Measurements from ENCODE around the gene SETD1B.

SETD1B gene

DNA sequence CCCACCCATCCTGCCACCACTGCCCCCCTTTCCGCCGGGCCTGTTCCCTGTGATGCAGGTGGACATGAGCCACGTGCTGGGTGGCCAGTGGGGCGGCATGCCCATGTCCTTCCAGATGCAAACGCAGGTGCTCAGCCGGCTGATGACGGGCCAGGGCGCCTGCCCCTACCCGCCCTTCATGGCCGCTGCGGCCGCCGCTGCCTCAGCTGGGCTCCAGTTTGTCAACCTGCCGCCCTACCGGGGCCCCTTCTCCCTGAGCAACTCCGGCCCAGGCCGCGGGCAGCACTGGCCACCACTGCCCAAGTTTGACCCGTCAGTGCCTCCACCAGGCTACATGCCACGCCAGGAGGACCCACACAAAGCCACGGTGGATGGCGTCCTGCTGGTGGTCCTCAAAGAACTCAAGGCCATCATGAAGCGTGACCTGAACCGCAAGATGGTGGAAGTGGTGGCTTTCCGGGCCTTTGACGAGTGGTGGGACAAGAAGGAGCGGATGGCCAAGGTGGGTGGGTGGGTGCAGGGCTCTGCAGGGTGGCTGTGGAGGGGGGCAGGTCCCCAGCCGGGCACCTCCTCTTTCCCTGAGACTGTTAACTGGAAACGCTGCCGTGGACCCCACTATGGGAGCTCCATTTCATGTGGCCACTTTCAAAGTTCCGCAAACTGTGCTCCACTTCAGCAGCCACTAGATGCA lies 10.8 kb downstream of the SETD1B start:
- DNase-seq = no peak
- intact Hi-C loops (cut with DNase I) = loop anchor here (5.0 kb wide), 1 partner anchor 73 kb away; the partner anchor contains the start of gene PSMD9

DNA sequence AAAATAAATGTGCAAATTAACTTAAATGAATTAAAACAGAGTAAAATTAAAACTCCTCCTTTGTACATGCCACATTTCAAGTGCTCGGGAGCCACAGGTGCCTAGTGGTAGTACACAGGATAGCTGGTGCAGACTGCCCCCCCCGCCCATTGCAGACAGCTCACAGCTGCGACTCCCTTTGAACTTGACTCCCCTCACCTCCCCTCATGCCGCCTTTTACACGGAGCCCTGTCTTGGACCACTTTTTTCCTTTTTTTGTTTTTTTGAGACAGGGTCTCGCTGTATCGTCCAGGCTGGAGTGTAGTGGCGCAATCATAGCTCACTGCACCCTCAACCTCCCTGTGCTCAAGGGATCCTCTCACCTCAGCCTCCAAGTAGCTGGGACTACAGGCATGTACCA lies 11.5 kb downstream of the SETD1B start:
- DNase-seq = no peak
- intact Hi-C loops (cut with DNase I) = no loop called here

DNA sequence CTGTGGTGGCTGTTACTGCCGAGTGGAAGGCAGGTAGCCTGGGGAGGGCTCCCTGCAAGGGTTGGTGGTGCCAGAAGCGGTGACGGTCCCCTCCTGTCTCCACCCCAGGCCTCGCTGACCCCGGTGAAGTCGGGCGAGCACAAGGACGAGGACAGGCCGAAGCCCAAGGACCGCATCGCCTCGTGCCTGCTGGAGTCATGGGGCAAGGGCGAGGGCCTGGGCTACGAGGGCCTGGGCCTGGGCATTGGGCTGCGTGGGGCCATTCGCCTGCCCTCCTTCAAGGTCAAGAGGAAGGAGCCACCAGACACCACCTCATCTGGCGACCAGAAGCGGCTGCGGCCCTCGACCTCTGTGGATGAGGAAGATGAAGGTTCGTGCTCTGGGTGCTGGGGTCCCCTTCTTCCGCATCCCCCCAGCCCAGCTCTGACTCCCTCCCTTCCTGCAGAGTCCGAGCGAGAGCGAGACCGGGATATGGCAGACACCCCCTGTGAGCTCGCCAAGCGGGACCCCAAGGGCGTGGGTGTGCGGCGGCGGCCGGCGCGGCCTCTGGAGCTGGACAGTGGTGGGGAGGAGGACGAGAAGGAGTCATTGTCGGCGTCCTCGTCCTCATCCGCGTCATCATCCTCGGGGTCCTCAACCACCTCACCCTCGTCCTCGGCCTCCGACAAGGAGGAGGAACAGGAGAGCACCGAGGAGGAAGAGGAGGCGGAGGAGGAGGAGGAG lies 13.3 kb downstream of the SETD1B start:
- intact Hi-C loops (cut with DNase I) = no loop called here
- no peak for DNase-seq

DNA sequence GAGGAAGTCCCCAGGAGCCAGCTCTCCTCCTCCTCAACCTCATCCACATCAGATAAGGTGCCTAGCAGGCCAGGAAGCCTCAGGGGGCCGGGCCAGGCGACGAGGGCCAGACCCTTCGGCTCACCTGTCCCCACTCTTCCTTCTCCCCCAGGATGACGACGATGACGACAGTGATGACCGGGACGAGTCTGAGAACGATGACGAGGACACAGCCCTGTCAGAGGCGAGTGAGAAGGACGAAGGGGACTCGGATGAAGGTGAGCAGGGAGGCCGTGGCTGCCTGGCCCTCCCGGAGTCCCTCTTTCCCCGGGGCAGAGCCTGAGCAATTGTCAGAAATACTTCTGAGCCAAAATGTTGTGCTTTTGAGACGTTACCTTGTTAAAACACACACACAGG lies 13.8 kb downstream of the SETD1B start:
- DNase-seq = no peak
- intact Hi-C loops (cut with DNase I) = no loop called here

DNA sequence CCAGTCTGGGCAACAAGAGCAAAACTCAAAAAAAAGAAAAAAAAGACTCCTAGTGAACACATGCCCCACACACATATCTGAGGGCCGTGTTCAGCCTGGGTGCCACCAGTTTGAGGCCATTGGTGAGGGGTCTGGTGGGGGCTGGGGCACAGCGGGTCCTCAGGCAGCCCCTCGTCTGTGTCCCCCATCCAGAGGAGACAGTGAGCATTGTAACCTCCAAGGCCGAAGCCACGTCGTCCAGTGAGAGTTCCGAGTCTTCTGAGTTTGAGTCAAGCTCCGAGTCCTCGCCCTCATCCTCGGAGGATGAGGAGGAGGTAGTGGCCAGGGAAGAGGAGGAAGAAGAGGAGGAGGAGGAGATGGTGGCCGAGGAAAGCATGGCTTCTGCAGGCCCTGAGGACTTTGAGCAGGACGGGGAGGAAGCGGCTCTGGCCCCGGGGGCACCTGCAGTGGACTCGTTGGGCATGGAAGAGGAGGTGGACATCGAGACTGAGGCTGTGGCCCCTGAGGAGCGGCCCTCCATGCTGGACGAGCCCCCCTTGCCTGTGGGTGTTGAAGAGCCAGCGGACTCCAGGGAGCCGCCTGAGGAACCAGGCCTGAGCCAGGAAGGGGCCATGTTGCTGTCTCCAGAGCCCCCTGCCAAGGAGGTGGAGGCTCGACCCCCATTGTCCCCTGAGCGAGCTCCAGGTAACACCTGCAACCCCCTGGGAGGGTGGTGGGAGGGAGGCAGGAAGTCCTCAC lies 15.6 kb downstream of the SETD1B start:
- DNase-seq = no peak
- intact Hi-C loops (cut with DNase I) = no loop called here

DNA sequence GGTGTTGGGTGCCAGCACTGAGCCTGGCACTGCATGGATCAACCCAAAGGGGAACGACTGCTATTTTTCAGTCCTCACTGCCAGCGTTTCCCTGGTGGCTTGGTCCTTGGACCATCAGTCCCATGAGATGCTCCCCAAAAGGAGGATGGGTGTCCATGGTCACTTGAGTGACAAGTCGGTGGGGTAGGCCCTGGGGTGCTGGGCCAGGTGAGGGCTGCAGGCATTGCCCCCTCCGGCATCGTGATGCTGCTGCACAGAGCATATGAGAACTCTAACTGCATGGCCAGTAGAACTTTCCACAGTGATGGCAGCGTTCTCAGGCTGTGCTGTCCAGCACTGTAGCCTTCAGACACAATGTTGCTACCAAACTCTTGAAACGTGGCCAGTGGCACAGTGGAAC lies 16.2 kb downstream of the SETD1B start:
- no peak for DNase-seq
- intact Hi-C loops (cut with DNase I) = no loop called here

DNA sequence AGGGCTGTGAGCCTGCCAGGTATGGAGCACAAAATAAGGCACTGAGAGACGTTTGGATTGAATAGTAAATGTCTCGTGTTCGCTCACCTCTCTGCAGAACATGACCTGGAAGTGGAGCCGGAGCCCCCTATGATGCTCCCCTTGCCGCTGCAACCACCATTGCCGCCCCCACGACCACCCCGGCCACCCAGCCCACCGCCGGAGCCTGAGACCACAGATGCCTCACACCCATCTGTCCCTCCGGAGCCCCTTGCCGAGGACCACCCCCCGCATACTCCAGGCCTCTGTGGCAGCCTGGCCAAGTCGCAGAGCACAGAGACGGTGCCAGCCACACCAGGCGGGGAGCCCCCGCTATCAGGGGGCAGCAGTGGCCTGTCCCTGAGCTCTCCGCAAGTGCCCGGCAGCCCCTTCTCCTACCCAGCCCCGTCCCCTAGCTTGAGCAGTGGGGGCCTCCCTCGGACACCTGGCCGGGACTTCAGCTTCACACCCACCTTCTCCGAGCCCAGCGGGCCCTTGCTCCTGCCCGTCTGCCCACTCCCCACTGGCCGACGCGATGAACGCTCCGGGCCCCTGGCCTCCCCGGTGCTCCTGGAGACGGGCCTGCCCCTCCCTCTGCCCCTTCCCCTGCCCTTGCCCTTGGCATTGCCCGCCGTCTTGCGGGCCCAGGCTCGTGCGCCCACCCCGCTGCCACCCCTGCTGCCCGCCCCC lies 18.7 kb downstream of the SETD1B start:
- DNase-seq = no peak
- intact Hi-C loops (cut with DNase I) = no loop called here

DNA sequence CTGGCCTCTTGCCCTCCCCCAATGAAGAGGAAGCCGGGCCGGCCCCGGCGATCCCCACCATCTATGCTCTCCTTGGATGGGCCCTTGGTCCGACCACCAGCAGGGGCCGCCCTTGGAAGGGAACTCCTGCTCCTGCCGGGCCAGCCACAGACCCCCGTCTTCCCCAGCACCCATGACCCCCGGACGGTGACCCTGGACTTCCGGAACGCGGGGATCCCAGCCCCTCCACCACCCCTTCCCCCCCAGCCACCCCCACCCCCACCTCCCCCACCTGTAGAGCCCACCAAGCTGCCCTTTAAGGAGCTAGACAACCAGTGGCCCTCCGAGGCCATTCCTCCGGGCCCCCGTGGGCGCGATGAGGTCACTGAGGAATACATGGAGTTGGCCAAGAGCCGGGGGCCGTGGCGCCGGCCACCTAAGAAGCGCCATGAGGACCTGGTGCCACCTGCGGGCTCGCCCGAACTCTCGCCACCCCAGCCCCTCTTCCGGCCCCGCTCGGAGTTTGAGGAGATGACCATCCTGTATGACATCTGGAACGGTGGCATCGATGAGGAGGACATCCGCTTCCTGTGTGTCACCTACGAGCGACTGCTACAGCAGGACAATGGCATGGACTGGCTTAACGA lies 19.4 kb downstream of the SETD1B start:
- no peak for DNase-seq
- intact Hi-C loops (cut with DNase I) = no loop called here

DNA sequence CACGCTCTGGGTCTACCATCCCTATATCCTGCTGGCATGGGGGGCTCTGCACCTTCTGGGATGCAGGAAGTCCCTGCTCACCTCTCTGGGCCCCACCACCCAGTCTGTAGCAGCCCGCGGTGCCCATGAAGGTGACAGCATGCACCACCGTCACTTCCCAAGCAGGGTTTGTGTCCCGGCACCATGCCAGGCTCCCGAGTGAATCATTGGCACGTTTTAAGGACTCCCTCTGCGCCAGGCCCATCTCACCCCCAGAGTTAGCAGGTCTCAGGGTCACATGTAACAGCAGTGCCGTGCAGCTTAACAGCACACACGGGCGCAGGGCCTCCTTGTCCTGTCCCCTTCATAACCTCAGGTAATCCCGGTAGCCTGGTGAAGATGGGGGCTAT lies 19.9 kb downstream of the SETD1B start:
- intact Hi-C loops (cut with DNase I) = no loop called here
- DNase-seq = no peak

DNA sequence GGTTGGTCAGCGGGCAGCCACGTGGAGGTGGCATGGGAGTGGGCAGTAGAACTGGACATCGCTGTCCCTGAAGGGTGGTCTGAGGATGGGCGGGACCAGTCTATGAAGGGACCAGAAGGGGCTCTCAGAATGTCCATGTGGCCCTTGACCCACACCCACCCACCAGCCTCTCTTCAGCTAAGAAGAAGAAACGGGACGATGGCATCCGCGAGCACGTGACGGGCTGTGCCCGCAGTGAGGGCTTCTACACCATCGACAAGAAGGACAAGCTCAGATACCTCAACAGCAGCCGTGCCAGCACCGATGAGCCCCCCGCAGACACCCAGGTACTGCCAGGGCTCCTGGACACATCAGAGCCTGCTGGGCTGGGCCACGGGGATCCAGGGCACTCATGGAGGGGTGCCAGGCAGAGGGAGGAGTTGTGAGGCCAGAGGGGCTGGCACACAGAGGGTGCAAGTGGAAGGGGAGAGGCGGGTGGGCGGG lies 21.3 kb downstream of the SETD1B start:
- DNase-seq = no peak
- intact Hi-C loops (cut with DNase I) = no loop called here

DNA sequence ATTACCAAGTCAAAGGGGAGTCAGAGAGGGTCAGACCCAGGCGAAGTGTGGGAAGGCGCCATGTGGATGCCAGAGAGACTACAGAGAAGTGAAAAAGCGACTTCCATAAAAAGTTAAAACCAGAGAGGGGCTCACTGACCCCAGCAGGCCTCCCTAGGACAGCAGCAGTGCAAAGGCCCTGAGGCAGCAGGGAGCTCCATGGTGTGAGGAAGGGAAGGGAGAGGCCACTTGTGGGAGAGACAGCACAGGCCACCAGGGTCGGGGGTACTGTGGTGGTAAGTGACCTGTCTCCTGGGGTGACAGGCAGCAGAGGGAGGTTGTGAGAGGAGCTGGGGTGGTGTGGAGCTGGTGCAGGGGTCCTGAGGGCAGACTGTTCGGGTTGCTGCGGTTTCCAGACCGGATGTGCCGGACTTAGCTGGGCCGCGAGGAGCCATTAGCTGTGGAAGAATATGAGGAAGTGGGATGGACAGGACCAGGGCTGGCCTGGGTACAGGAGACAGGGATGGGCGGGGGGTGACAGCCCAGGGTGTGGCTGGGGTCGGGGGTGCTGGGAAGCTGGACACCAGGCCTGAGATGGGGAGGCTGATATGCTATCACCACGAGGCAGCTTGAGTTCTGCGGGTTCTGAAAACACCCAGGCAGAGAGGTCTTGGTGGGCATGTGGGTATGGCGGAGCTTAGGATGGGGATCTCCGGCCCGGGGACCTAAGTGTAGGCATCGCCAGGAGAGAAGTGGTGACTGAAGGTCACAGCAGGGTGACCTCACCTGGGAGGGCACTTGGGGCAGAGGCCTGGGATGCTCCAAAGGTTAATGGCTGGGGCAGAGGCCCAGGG lies 22.7 kb downstream of the SETD1B start:
- no peak for DNase-seq
- intact Hi-C loops (cut with DNase I) = no loop called here

DNA sequence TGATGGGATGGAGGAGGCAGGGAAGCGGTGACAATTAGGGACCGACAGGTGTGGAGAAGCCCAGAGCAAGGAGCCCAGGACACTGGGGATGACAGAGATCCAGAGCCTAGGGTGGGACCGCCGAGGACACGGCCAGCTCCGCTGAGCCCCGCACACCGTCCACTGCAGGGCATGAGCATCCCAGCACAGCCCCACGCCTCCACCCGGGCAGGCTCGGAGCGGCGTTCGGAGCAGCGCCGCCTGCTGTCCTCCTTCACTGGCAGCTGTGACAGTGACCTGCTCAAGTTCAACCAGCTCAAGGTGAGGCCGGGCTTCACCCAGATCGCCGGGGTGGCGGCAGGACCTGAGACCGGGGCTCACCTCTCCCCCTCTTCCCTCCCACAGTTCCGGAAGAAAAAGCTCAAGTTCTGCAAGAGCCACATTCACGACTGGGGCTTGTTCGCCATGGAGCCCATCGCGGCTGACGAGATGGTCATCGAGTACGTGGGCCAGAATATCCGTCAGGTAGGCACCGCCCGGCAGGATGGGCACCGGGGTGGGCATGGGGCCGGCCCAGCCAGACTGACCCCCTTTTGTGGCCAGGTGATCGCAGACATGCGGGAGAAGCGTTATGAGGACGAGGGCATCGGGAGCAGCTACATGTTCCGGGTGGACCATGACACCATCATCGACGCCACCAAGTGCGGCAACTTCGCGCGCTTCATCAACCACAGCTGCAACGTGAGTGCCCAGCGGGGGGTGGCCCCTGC lies 23.7 kb downstream of the SETD1B start:
- DNase-seq = no peak
- intact Hi-C loops (cut with DNase I) = no loop called here

DNA sequence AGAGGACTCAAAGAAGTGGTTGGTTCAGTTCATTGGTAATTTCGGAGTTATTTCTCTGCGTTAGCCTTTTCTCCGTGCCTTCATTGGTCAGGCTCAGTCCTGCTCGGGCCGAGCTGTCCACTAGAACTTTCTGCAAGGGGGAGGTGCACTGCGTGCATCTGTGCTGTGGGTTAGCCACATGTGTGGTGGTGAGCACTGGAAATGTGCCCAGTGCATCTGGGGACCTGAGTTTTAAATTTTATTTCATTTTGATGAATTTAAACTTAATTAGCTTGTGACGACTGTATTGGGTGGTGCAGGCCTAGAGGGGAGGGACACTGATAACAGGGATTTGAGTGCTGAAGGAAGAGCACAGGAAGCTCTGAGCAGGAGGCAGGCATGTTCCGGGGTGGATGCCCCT lies 24.5 kb downstream of the SETD1B start:
- intact Hi-C loops (cut with DNase I) = no loop called here
- DNase-seq = no peak

DNA sequence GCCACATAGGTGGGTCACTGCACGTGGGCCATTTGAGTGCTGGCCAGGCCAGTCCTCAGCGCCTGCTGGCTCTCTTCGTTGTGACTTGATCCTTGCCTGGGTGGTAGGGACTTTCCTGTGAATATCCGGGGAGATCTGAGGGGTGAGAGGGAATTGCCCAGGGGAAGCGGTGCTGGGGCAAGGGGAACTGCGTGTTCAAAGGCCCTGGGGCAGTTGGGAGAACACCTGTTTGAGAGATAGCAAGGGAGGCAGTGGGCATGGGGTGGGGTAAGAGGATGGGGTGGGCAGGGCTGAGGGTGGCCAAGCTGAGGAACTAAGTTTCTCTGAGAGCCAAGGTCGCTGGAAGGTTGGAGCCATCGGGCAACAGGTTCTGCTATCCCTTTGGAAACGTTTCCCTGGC lies 25.0 kb downstream of the SETD1B start:
- intact Hi-C loops (cut with DNase I) = no loop called here
- no peak for DNase-seq

DNA sequence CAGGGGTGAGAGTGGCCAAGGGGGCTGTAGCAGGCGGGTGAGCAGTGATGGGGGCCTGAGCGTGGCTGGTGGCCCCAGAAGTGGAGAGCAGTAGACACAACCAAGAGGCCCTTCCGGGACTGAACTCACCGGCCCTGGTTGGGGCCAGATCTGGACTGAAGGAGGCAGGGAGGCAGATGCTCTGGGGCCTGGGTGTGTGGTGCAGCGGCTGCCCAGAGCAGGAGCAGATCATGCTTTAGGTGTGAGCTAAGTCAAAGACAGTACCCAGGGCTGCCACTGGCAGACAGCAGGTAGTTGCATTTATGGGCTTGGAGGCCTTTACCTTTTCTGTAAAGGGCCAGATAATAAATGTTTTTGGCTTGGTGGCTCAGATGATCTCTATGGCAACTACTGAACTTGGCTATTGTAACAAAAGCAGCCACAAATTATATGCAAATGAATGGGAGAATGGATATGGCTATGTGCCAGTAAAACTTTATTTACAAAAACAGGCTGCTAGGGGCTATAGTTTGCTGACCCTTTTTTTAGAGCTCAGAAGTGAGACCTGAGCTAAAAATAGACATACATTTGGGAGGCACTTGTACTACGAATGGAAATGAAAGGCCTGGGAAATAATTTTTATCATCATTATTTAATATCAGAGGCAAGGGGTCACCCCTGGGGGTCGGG lies 25.6 kb downstream of the SETD1B start:
- intact Hi-C loops (cut with DNase I) = no loop called here
- DNase-seq = no peak

DNA sequence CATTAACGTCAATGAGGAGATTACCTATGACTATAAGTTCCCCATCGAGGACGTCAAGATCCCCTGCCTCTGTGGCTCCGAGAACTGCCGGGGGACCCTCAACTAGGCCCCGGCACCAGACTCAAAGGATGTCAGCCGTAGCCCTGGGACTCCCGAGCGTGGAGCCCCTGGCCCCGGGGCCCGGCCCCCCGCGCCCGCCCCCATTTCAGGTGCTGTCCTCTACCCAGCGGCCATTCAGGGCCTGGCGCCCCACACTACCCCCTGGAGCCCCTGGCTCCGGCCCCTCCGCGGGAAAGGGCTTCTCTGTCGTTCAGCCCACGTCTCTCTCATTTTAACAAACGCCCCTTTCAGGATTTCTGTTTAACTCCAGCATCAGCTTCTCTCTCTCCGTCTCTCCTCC lies 26.3 kb downstream of the SETD1B start:
- intact Hi-C loops (cut with DNase I) = no loop called here

More for the DNA sequence above, 26.3 kb downstream of the SETD1B start:
- no peak for DNase-seq

All from head of caudate nucleus (tissue), 42 donors.